HUES6 (cell line): ENCODE results near the gene BRIP1.

Experiments
- H3K27ac ChIP-seq: 2 replicates; pipeline ENCODE4 v1.7.0; 2013; ENCODE audit warnings: low read depth, mild to moderate bottlenecking, low read length, inconsistent platforms
- H3K27me3 ChIP-seq: 2 replicates; pipeline ENCODE4 v1.6.1; 2013; ENCODE audit warnings: low read length; ENCODE audit not compliant: control insufficient read depth, insufficient read depth
- H3K36me3 ChIP-seq: 2 replicates; pipeline ENCODE4 v1.6.1; 2013; ENCODE audit warnings: low read length; ENCODE audit not compliant: control insufficient read depth, insufficient read depth
- H3K4me1 ChIP-seq: 2 replicates; pipeline ENCODE4 v1.6.1; 2013; ENCODE audit warnings: low read length; ENCODE audit not compliant: control insufficient read depth, insufficient read depth
- H3K4me3 ChIP-seq: 2 replicates; pipeline ENCODE4 v1.5.1; 2013; ENCODE audit warnings: low read depth, low read length
- H3K9ac ChIP-seq: one replicate; pipeline ENCODE4 v1.6.1; 2013; ENCODE audit warnings: mild to moderate bottlenecking, low read length
- H3K9me3 ChIP-seq: 2 replicates; pipeline ENCODE4 v1.6.1; 2013; ENCODE audit warnings: low read depth, low read length; ENCODE audit not compliant: control insufficient read depth, insufficient read depth

Gene BRIP1

GRCh38 chr17:61843435-61843834 lies 19.9 kb downstream of the BRIP1 start:
- Histone ChIP-seq H3K36me3 (peaks cover 62% of the 10 kb centered on the region), H3K9me3 (no peaks in the 10 kb centered on the region), H3K9ac (no peak overlapping the region)

GRCh38 chr17:61842899-61843298 lies 20.4 kb downstream of the BRIP1 start:
- Histone ChIP-seq H3K27me3 (no peaks in the 10 kb centered on the region), H3K36me3 (peaks cover 58% of the 10 kb centered on the region), H3K4me3 (no peak overlapping the region), H3K27ac (no peak overlapping the region), H3K9ac (no peak overlapping the region), H3K9me3 (no peaks in the 10 kb centered on the region), H3K4me1 (no peaks in the 10 kb centered on the region)

More at GRCh38 chr17:61843435-61843834, 19.9 kb downstream of the BRIP1 start:
- no peak overlapping the region for H3K27ac ChIP-seq
- H3K4me3 ChIP-seq: no peak overlapping the region
- H3K4me1 ChIP-seq: no peaks in the 10 kb centered on the region
- no peaks in the 10 kb centered on the region for H3K27me3 ChIP-seq

DNA sequence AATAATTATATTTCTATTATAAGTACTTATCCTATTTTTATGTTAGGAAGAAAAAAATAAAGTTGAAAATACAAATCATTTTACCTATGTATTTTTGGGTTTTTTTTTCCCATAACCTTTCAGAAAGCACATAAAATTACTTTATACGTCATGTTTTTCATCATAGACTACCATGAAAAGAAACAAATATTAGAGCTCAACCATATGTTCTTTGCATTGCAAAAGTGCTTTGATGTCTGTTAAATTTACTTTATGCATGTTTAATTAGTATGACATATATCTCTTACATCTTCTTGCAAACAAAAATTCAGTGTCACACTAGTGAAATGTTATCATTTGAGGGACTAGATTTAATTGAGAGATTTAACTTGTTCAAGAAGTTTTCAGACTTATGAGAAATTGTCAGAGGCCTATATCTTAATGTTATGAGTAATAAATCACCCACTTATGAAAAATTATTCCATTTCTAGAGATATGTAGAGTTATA lies 24.0 kb downstream of the BRIP1 start:
- peaks cover 26% of the 10 kb centered on the region for H3K36me3 ChIP-seq
- H3K9me3 ChIP-seq: no peaks in the 10 kb centered on the region
- H3K4me1 ChIP-seq: no peaks in the 10 kb centered on the region
- no peaks in the 10 kb centered on the region for H3K27me3 ChIP-seq
- H3K9ac ChIP-seq: no peak overlapping the region
- no peak overlapping the region for H3K4me3 ChIP-seq
- no peak overlapping the region for H3K27ac ChIP-seq

DNA sequence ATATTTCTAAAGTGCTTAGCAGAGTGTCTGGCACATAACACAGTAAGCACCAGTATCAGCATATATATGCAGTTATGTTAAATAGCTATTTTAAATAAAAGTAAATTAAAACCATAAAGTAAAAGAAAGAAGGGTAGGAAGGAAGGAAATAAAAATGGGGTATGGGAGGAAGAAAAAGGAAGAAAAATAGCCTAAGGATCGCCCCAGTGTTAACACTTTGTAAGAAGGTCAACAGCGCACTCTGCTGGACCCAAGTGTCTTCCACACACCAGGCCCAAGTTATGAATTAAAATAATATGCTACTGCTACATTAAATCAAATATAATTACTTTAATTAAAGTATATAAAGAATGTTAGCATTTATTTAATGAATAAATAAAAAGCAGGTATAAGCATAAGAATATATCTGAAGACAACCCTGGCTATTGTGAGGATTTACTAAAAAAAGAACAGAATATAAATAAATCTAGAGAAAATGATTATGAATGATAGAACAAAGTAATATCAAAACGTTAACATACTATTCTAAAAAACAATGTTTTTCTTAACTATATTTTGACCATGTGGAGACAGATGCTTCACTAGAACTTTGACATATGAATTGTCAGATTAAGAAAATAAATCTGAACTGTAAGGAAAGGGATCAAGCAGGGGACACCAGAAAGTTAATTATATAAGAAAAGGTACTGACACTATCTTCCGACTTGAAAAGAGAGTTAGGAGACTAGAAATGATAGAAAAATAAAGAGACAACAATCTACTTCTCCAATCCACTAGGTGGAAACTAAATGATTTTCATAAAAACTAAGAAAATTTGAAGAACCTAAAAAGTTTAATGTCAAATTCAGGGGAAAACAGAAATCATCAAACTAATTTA lies 25.9 kb downstream of the BRIP1 start:
- Histone ChIP-seq H3K27me3 (no peaks in the 10 kb centered on the region), H3K4me1 (peaks cover 7% of the 10 kb centered on the region), H3K9ac (no peak overlapping the region), H3K4me3 (no peak overlapping the region), H3K9me3 (no peaks in the 10 kb centered on the region), H3K36me3 (peaks cover 9% of the 10 kb centered on the region), H3K27ac (no peak overlapping the region)

- Histone ChIP-seq H3K27ac (no peak overlapping the region), H3K4me1 (peaks cover 7% of the 10 kb centered on the region), H3K36me3 (peaks cover under 1% of the 10 kb centered on the region), H3K9ac (no peak overlapping the region), H3K9me3 (no peaks in the 10 kb centered on the region), H3K4me3 (no peak overlapping the region), H3K27me3 (no peaks in the 10 kb centered on the region)
Measured at GRCh38 chr17:61836266-61837174, 26.8 kb downstream of the BRIP1 start.

GRCh38 chr17:61835606-61836005 lies 27.7 kb downstream of the BRIP1 start:
- Histone ChIP-seq H3K9me3 (no peaks in the 10 kb centered on the region), H3K27me3 (no peaks in the 10 kb centered on the region)

DNA sequence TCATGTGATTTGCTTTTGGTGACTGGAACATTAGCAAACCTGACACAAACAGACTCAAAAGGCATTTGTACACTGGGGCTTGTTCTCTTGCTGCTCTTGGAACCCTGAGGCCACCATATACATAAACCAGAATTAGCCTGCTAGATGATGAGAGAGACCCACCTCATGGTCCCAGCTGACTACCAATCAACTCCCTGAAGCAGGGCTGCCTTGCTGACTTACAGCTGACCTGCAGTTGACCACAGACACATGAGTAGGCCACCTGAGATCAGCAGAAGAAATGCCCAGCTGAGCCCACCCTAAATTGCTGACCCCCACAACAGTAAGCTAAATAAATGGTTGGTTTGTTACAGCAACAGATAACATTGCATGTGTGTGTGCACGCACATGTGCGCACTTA lies 28.7 kb downstream of the BRIP1 start:
- no peak overlapping the region for H3K27ac ChIP-seq
- H3K36me3 ChIP-seq: peaks cover 3% of the 10 kb centered on the region
- no peaks in the 10 kb centered on the region for H3K9me3 ChIP-seq
- H3K4me1 ChIP-seq: peaks cover 7% of the 10 kb centered on the region
- H3K9ac ChIP-seq: no peak overlapping the region
- H3K4me3 ChIP-seq: no peak overlapping the region
- H3K27me3 ChIP-seq: no peaks in the 10 kb centered on the region

More at GRCh38 chr17:61835606-61836005, 27.7 kb downstream of the BRIP1 start:
- peaks cover 7% of the 10 kb centered on the region for H3K4me1 ChIP-seq
- H3K27ac ChIP-seq: no peak overlapping the region
- H3K36me3 ChIP-seq: peaks cover 3% of the 10 kb centered on the region; the same call in 1 of the 2 replicates
- H3K9ac ChIP-seq: no peak overlapping the region
- H3K4me3 ChIP-seq: no peak overlapping the region

- no peak overlapping the region for H3K9ac ChIP-seq
- peaks cover 7% of the 10 kb centered on the region for H3K4me1 ChIP-seq
- H3K9me3 ChIP-seq: peaks cover 2% of the 10 kb centered on the region; the same call in 1 of the 2 replicates
- H3K36me3 ChIP-seq: peaks cover 5% of the 10 kb centered on the region
- H3K27ac ChIP-seq: peak overlapping the region; percentile 62; the same call in 1 of the 2 replicates
- H3K4me3 ChIP-seq: no peak overlapping the region
- H3K27me3 ChIP-seq: no peaks in the 10 kb centered on the region
Measured at GRCh38 chr17:61833536-61834193, 29.7 kb downstream of the BRIP1 start.

DNA sequence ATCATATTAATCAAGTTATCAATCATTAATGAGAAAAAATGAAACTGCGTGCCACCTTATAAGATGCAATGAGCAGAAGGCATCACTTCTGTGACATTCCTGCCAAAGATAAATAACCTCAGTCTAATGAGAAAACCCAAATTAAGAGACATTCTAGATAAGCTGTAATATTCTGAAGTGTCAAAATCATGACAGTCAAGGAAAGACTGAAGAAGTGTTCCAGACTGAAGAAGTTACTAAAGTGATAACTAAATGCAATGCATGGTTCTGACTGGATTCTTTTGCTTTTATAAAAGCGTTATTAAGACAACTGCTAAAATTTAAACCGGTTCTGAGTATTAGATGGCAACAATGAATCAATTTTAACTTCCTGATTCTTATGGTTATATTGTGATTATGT lies 30.9 kb downstream of the BRIP1 start:
- Histone ChIP-seq H3K4me3 (no peak overlapping the region), H3K27ac (peak overlapping the region; percentile 62; the same call in 1 of the 2 replicates), H3K9ac (no peak overlapping the region), H3K27me3 (no peaks in the 10 kb centered on the region), H3K9me3 (peaks cover 8% of the 10 kb centered on the region; the same call in 1 of the 2 replicates), H3K4me1 (peaks cover 7% of the 10 kb centered on the region), H3K36me3 (peaks cover 18% of the 10 kb centered on the region)

DNA sequence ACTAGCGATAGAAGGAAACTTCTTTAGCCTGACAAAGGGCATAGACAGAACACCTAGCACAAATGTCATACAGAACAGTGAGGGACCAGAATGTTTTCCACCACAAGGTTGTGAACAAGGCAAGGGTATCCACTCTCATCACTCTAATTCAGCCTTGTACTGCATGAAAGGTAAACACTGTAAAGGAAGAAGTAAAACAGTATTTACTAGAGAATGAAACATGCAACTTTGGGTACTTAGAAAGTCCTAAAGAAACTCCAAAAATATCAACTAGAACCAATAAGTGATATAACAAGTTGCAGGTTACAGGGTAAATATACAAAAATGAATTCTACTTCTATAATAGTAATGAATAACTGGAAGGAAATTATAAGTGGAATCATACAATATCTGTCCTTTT lies 32.2 kb downstream of the BRIP1 start:
- H3K4me1 ChIP-seq: peaks cover 7% of the 10 kb centered on the region
- H3K4me3 ChIP-seq: no peak overlapping the region
- no peaks in the 10 kb centered on the region for H3K27me3 ChIP-seq
- peaks cover 8% of the 10 kb centered on the region; the same call in 1 of the 2 replicates for H3K9me3 ChIP-seq
- no peak overlapping the region for H3K27ac ChIP-seq
- H3K36me3 ChIP-seq: peaks cover 20% of the 10 kb centered on the region
- no peak overlapping the region for H3K9ac ChIP-seq
